T-helper 2 cell treated with Interferon-gamma antibody and Interleukin-4, amounts not matched to agents 100 ng/mL and 5 ng/mL, for 36 hours (primary cell): ENCODE data around the gene TAS1R1. TPM values are rescaled to one million over a fixed set of nuclear protein-coding genes. Genes with fewer than 3 reads are reported as not detected.

ENCODE experiments used
- intact Hi-C: fragments of 100-400 bp; cut with micrococcal nuclease; formaldehyde crosslinking; loops from one replicate; pipeline ENCODE4 v1.15.1; 2023
- total RNA-seq: library from RNA; stranded (reverse); gene quantifications from 2 replicates; pipeline ENCODE4 v1.2.3, GENCODE V29; 2022

The TAS1R1 gene
- total RNA-seq, 1 donor from 2014 or later = not detected

DNA sequence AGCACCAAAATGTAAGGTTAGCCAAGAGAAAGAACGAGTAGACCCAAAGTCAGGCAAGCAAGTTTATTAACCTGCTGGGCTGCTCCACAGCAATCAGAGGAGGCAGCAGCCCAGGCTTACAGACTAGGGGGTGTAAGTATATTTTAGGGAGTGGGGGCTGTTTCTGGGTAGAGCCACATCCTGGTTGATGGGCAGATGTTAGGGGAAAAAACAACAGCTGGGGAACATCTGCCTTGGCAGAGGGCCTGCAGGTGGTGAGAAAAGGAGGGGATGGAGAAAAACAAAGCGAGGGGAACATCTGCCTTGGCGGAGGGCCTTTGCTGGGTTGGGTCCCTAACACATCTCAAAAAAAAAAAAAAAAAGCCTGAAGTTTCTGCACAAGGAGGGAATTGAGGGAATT, 15.0 kb downstream of the TAS1R1 start:
- intact Hi-C loops = no loop called here

- intact Hi-C loops = no loop called here
Observed at GRCh38 chr1:6570987-6571386, 15.9 kb downstream of the TAS1R1 start.

DNA sequence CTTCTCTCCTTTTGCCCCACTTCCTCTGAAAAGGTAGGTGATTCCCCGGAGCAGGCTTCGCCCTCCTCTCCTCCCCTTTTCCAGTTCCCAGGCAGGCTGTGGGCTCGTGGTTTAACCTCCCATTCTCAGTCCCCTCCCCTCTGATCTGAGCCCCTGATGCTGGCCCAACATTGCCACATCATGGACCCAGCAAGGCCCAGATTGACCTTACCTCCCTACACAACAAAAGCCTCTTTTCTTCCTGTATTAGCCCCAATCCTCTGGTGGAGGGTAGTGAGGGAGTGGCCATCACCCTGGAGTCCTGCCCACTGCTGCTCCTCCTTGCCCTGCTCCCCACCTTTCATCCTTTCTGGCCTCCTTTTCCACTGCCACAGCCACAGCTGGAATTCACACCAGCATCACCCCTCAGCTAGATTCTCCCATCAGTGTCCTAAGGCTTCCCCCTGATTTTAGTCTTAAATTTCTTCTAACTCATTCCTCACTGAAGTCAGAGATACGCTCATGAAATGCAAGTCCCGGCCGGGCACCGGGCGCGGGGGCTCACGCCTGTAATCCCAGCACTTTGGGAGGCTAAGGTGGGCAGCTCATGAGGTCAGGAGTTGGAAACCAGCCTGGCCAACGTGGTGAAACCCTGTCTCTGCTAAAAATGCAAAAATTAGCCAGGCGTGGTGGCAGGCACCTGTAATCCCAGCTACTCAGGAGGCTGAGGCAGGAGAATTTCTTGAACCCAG, 17.7 kb downstream of the TAS1R1 start:
- intact Hi-C loops = no loop called here

DNA sequence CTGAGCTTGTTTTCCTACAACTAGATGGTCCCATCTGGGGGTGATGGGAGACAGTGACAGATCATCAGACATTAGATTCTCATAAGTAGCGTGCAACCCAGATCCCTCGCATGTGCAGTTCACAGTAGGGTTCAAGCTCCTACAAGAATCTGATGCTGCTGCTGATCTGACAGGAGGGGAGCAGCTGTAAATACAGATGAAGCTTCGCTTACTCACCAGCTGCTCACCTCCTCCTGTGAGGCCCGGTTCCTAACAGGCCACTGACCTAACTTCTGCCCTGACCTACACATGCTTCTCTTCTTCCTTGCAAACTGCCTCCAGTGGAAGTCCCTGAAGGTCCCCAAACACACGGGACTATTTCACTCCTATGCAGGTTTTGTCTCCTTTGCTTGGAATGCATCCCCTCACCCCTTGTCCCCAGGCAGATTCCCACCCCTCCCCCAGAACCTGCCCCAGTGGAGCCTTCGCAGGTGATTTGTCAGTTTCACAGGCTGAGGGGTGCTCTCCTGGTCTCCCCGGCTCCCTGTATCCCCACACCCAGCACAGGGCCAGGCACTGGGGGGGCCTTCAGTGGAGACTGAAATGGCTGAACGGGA, 19.0 kb downstream of the TAS1R1 start:
- intact Hi-C loops = no loop called here

DNA sequence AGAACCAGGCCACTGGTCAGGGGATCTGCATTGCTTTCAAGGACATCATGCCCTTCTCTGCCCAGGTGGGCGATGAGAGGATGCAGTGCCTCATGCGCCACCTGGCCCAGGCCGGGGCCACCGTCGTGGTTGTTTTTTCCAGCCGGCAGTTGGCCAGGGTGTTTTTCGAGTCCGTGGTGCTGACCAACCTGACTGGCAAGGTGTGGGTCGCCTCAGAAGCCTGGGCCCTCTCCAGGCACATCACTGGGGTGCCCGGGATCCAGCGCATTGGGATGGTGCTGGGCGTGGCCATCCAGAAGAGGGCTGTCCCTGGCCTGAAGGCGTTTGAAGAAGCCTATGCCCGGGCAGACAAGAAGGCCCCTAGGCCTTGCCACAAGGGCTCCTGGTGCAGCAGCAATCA, 19.7 kb downstream of the TAS1R1 start:
- intact Hi-C loops = no loop called here

DNA sequence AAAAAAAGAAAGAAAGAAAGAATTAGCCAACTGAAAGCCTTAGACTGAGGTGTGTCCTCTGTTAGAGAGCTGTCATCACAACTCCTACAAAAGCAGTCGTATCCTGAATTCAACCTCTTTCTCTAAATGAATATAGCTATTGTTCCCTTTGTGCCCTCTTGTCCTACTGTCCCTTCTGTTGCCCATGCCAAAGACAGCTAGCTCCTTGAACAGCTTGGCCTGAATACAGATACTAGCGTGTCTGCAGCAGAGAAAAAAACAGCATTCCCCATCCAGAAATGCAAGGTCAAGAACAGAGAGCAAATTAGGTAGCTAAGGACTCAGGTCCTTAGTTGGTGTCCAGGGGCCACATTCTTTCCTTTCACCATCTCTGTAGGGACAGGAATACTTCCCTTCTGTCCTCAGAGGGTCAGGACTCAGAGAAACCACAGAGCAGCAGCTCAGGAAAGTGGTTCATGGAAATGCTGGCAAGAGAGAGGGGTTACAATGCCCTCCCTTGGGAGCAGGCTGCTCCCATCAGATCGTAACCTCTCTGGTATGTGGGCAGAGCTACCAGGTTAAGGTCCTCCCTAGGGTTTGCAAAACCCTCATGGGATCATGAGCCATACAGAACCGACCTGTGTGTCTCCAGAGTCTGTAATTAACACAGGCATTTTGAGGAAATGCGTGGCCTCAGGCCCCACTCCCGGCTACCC, 22.9 kb downstream of the TAS1R1 start:
- intact Hi-C loops = no loop called here

- intact Hi-C loops = loop anchor here (1.0 kb wide), 3 partner anchors 24 to 47 kb away; partner anchors contain the start of genes KLHL21 and PHF13
Observed at GRCh38 chr1:6578624-6579373, 23.7 kb downstream of the TAS1R1 start.

GRCh38 chr1:6579374-6580118, 24.4 kb downstream of the TAS1R1 start, which contains the start of gene ZBTB48:
ZBTB48 (plus strand) TSS chr1:6579994; CDS start chr1:6580610, 616 bp downstream.
- intact Hi-C loops = loop anchor here (1.0 kb wide), 3 partner anchors 23 to 46 kb away; partner anchors contain the start of genes KLHL21 and PHF13

DNA sequence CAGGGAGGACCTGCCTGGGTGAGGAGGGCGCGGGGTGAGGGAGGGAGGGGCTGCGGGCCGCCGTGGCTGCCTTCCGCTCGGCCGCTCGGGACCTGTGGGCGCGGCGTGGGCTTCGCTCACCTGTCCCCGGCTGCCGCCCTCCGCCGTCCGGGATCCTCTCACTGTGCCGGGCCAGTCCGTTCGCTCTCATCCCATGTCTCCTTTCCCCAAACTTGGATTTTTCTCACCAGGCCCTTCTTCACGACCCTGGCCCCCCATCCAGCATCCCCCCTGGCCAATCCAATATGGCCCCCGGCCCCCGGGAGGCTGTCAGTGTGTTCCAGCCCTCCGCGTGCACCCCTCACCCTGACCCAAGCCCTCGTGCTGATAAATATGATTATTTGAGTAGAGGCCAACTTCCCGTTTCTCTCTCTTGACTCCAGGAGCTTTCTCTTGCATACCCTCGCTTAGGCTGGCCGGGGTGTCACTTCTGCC, 25.0 kb downstream of the TAS1R1 start:
- intact Hi-C loops = no loop called here

DNA sequence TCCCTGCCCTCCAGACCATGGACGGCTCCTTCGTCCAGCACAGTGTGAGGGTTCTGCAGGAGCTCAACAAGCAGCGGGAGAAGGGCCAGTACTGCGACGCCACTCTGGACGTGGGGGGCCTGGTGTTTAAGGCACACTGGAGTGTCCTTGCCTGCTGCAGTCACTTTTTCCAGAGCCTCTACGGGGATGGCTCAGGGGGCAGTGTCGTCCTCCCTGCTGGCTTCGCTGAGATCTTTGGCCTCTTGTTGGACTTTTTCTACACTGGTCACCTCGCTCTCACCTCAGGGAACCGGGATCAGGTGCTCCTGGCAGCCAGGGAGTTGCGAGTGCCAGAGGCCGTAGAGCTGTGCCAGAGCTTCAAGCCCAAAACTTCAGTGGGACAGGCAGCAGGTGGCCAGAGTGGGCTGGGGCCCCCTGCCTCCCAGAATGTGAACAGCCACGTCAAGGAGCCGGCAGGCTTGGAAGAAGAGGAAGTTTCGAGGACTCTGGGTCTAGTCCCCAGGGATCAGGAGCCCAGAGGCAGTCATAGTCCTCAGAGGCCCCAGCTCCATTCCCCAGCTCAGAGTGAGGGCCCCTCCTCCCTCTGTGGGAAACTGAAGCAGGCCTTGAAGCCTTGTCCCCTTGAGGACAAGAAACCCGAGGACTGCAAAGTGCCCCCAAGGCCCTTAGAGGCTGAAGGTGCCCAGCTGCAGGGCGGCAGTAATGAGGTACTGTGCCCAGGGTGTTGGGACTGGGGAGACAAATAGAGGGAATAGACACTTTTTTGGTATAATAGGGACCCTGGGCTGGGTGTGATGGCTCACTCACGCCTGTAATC, 25.7 kb downstream of the TAS1R1 start:
- intact Hi-C loops = no loop called here

- intact Hi-C loops = no loop called here
Observed at GRCh38 chr1:6581561-6582305, 26.6 kb downstream of the TAS1R1 start.

GRCh38 chr1:6582370-6582769, 27.3 kb downstream of the TAS1R1 start:
- intact Hi-C loops = no loop called here

DNA sequence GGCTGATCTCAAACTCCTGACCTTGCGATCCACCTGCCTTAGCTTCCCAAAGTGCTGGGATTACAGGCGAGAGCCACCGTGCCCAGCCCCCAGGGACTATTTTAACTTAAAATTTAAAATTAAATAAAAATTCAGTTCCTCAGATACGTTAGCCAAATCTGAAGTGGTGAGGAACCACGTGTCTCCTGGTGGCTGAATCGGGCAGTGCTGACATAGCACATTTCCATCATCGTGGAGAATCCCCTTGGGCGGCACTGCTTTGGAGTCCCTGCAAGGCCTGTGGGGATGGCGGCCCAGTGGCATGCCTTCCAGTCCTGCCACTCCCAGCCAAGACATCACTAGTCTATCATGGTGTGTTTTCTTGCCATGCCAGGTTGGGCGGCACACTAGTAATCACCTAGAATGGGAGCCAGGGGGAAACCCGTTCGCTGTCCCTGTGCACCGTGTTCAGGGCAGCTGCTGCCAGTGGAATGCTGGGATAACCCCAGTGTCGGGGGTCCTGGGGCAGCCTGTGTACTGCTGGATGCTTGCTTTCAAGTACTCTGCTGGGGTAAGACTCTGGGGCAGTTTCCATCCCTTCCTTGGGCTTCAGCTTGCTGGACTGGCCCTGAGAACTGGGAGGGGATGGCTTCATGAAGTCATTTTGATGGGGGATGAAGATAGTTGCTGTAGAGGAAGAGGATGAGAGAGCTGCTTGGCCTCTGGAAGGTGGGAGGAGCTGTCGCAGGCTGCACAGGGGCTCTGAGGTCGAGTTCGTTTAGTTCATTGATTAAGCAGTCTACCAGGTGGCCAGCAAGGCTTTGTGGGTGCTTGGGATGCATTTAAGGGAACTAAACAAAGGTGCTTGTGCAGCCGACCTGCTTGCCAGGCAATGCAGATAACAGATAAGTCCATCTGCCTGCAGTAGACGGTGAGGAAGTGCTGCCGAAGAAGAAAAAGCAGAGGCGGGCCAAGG, 29.3 kb downstream of the TAS1R1 start:
- intact Hi-C loops = no loop called here

DNA sequence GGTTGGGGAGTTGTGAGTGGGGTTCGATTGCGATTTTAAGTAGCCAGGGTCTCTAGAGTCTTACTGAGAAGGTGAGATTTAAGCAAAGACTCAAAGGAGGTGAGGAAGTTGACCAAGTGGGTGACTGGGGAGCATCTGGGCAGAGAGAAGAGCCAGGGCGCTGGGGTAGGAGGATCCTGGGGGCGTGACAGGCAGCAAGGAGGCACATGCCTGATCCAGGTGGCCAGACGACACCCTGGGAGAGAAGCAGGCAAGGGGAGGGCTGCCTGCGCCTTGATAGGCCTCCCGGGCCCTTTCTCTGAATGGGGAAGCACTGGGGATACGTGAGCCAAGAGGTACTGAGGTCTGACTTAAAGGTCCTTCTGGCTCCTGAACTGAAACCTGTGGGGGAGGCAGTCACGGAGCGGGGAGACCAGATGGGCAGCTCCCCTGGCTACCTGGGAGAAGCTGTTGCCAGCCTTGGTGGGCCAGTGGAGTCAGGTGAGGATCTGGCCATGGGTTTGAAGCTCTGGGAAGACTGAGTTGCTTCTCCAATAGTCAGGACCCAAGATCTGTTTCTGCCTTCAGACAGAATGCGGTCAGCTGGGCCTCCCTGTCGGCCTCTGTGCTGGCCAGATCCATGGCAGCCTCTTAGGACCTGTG, 30.1 kb downstream of the TAS1R1 start:
- intact Hi-C loops = no loop called here

GRCh38 chr1:6585841-6586240, 30.7 kb downstream of the TAS1R1 start:
- intact Hi-C loops = no loop called here

DNA sequence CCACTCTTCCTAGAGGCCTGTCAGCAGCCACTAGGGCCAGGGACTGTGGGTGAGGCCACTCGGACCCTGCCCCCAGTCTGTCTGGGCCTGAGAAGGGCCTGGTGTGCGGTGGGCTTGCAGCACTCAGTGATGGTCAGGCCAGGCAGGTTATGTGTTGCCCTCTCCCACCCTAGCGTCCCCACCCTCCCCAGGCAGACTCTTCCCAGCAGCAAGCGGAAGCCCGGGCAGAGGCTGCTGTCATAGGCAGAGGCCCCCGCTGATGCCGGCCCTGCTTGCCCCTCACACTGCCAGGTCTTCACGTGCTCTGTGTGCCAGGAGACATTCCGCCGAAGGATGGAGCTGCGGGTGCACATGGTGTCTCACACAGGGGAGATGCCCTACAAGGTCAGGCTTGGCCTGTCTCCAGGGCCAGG, 31.3 kb downstream of the TAS1R1 start:
- intact Hi-C loops = no loop called here

DNA sequence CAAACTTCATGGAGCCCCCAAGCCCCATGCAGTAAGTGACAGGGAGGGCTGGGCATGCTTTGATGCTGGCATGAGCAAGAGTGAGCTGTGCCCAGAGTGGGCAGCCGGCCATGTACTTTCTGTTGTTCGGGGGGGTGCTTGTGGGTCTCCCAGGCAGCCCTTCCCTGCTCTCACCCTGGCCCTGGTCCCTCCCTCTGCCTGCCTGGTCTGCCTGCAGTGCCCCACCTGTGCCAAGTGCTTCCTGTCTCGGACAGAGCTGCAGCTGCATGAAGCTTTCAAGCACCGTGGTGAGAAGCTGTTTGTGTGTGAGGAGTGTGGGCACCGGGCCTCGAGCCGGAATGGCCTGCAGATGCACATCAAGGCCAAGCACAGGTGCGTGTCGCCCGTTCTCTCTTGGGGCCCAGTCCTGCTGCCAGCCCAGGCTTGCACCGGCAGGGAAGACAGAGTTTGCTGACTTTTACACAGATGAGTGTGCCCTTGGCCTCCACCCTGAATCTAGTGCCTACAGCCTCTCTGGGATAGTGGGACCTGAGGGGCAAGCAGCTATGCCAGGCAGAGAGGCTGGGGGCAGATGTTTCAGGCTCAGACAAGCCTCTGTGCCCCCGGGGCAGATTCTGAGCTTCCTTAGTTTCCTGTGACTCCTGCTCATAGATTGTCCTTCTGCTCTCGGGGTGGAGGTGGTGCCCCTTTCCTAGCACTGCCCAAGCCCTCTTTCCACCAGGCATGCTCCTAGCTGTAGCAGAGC, 32.3 kb downstream of the TAS1R1 start:
- intact Hi-C loops = no loop called here
